GM08714 (cell line): Measurements from ENCODE around the gene ANKRD9.

Experiments
- H3K4me3 ChIP-seq: fragments of 200-500 bp; sonication (Bioruptor generic); 2 replicates; pipeline ENCODE4 v1.5.1; 2014; ENCODE audit warnings: mild to moderate bottlenecking, low read length, inconsistent platforms
- ZNF274 ChIP-seq: IDR thresholded peaks from 2 replicates; pipeline ENCODE4 v1.6.1; 2012; ENCODE audit warnings: mild to moderate bottlenecking, low read depth, low read length

ANKRD9 gene

GRCh38 chr14:102510616-102511520 lies 1.3 kb upstream of the ANKRD9 start:
- peak overlapping the region; percentile 68; the same call in 1 of the 2 replicates for H3K4me3 ChIP-seq
- no peak for TF ChIP-seq ZNF274

- TF ChIP-seq ZNF274, result no peak
- H3K4me3 ChIP-seq, result peak overlapping the region; percentile 34
Observed at GRCh38 chr14:102508774-102509745, 516 bp downstream of the ANKRD9 start.

GRCh38 chr14:102508410-102508773 lies 1.2 kb downstream of the ANKRD9 start:
- H3K4me3 ChIP-seq, result no peak overlapping the region
- no peak for TF ChIP-seq ZNF274

- no peak for TF ChIP-seq ZNF274
- no peak overlapping the region for H3K4me3 ChIP-seq
Observed at GRCh38 chr14:102507857-102508312, 1.7 kb downstream of the ANKRD9 start.

GRCh38 chr14:102507081-102507856 lies 2.3 kb downstream of the ANKRD9 start:
- H3K4me3 ChIP-seq, result no peak overlapping the region

GRCh38 chr14:102506626-102506925 lies 3.0 kb downstream of the ANKRD9 start:
- TF ChIP-seq ZNF274, result no peak
- H3K4me3 ChIP-seq, result no peak overlapping the region

More at GRCh38 chr14:102507081-102507856, 2.3 kb downstream of the ANKRD9 start:
- no peak for TF ChIP-seq ZNF274

GRCh38 chr14:102505775-102506625 lies 3.6 kb downstream of the ANKRD9 start:
- TF ChIP-seq ZNF274, result no peak
- H3K4me3 ChIP-seq, result no peak overlapping the region

- no peak overlapping the region for H3K4me3 ChIP-seq
- no peak for TF ChIP-seq ZNF274
Observed at GRCh38 chr14:102505000-102505619, 4.5 kb downstream of the ANKRD9 start.

- H3K4me3 ChIP-seq, result no peak overlapping the region
- no peak for TF ChIP-seq ZNF274
Observed at GRCh38 chr14:102504328-102504999, 5.1 kb downstream of the ANKRD9 start.

- no peak overlapping the region for H3K4me3 ChIP-seq
- no peak for TF ChIP-seq ZNF274
Observed at GRCh38 chr14:102503641-102504327, 5.8 kb downstream of the ANKRD9 start.

GRCh38 chr14:102502571-102502970 lies 7.0 kb downstream of the ANKRD9 start:
- TF ChIP-seq ZNF274, result no peak
- H3K4me3 ChIP-seq, result no peak overlapping the region
